ENCODE results near the gene PPP1R13B. TPM values are rescaled to one million over a fixed set of nuclear protein-coding genes. Genes with fewer than 3 reads are reported as not detected.
A peak's percentile ranks its signal among the peaks of the same experiment; 100 is the strongest.

The PPP1R13B gene
- total and polyA plus RNA-seq, 7 donors: 8.6 to 26.9 (median 9.9) TPM

- WGBS, 2 donors: 45 to 77% methylated on average over 13 of the region's 13 CpGs
- H3K36me3 ChIP-seq: no peaks in the 10 kb centered on the region
- peak; percentile 60 for DNase-seq
- no peaks in the 10 kb centered on the region for H3K9me3 ChIP-seq
- H3K4me1 ChIP-seq: peaks cover 0 to 21% (median 15%) of the 10 kb centered on the region in 4 donors
- TF ChIP-seq CTCF (IDR thresholded peaks at IDR 0.05) (no peak), POLR2A (IDR thresholded peaks at IDR 0.05) (no peak), EP300 (IDR thresholded peaks at IDR 0.05) (no peak), POLR2AphosphoS5 (IDR thresholded peaks at IDR 0.05) (no peak)
- intact Hi-C loops (cut with DNase I): no loop called here
- no peaks in the 10 kb centered on the region for H3K27me3 ChIP-seq
- H3K27ac ChIP-seq: peak overlapping the region; percentile 73 to 86 (median 80)
- no peak overlapping the region for H3K4me3 ChIP-seq
These were observed 1.9 kb upstream of the PPP1R13B start for GRCh38 chr14:103849151-103849886.

DNA sequence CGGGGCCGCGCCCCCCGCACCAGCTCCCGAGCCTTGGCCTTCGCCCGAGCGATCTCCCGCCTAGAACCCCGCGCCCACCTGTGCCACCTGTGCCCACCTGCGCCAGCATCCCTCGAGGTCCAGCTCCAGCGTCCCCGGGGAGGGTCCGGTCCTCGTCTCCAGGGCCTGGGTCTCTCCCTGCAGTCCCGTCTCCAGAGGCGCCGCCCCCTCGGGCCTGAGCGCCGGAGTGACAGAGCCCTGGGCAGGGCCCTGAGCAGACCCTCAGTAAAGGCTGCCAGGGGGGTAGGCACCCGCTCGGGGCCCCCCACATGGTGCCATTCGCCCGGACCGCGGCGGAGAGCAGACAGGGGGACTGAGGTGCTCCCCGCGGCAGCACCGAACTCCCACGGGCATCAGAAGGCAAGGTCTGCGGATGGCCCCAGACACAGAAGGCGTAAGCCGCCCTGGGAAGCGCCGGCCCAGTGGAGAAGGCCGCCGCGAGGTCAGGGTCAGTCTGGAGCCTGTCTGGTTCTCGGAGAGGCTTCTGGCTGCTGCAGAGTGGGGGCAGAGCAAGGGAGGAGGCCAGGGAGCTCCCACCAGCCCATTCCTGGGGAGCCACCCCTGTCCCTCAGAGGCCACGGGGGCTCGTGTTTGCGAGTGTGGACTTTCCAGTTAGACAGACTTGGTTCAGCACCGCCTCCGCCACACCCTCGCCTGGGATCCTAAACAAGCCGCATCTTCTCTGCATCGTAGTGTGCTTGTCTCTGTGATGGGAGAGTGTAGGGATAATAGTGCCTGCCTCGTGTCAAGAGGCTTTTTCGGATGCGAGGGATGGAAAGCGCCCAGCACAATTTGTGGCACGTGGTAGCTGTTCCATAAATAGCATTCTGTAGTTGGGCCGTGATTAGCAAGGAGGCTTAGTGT is 1.1 kb upstream of the PPP1R13B start:
- TF ChIP-seq POLR2A (IDR thresholded peaks at IDR 0.05): no peak
- peak in 1 of 4 donors; percentile 6 for TF ChIP-seq POLR2AphosphoS5 (IDR thresholded peaks at IDR 0.05)
- H3K4me1 ChIP-seq: peaks cover 0 to 21% (median 15%) of the 10 kb centered on the region in 4 donors
- H3K36me3 ChIP-seq: no peaks in the 10 kb centered on the region
- no peaks in the 10 kb centered on the region for H3K9me3 ChIP-seq
- peak overlapping the region; percentile 73 to 86 (median 80) for H3K27ac ChIP-seq
- H3K27me3 ChIP-seq: no peaks in the 10 kb centered on the region
- peak overlapping the region; percentile 52 to 93 (median 74) for H3K4me3 ChIP-seq
- intact Hi-C loops (cut with DNase I): no loop called here
- 6 to 29% methylated on average over 57 of the region's 57 CpGs for WGBS, 2 donors
- DNase-seq: peak; percentile 74

GRCh38 chr14:103846543-103847450 is 578 bp downstream of the PPP1R13B start:
- 1% methylated on average over 95 of the region's 95 CpGs for WGBS, 2 donors
- H3K9me3 ChIP-seq: no peaks in the 10 kb centered on the region
- intact Hi-C loops (cut with DNase I): no loop called here

GRCh38 chr14:103846097-103846496 is 1.3 kb downstream of the PPP1R13B start:
- Histone ChIP-seq H3K27me3 (no peaks in the 10 kb centered on the region), H3K36me3 (no peaks in the 10 kb centered on the region), H3K9me3 (no peaks in the 10 kb centered on the region), H3K27ac (peak overlapping the region in 1 of 4 donors; percentile 73), H3K4me1 (peaks cover 0 to 21% (median 15%) of the 10 kb centered on the region in 4 donors), H3K4me3 (peak overlapping the region in 3 of 4 donors; percentile 53 to 93 (median 91))
- DNase-seq: no peak
- WGBS, 2 donors: 28 to 46% methylated on average over 8 of the region's 8 CpGs
- TF ChIP-seq EP300 (IDR thresholded peaks at IDR 0.05) (no peak), CTCF (IDR thresholded peaks at IDR 0.05) (no peak), POLR2AphosphoS5 (IDR thresholded peaks at IDR 0.05) (no peak), POLR2A (IDR thresholded peaks at IDR 0.05) (no peak)
- intact Hi-C loops (cut with DNase I): no loop called here

More at GRCh38 chr14:103846543-103847450, 578 bp downstream of the PPP1R13B start:
- DNase-seq: peak; percentile 69
- Histone ChIP-seq H3K27ac (peak overlapping the region; percentile 71 to 80 (median 76)), H3K4me3 (peak overlapping the region; percentile 53 to 93 (median 74)), H3K4me1 (peaks cover 0 to 21% (median 15%) of the 10 kb centered on the region in 4 donors), H3K27me3 (no peaks in the 10 kb centered on the region), H3K36me3 (no peaks in the 10 kb centered on the region)
- TF ChIP-seq POLR2AphosphoS5 (IDR thresholded peaks at IDR 0.05) (no peak), CTCF (IDR thresholded peaks at IDR 0.05) (no peak)
